CD1c-positive myeloid dendritic cell (primary cell): ENCODE results near the gene EIF4G3.
A peak's percentile ranks its signal among the peaks of the same experiment; 100 is the strongest.
"Not testable (repeated sequence)": the region's sequence is repeated elsewhere in the genome, so short reads cannot be mapped to it uniquely, and the experiment has no call there.

Experiments used
- DNase-seq: peaks from one replicate; pipeline ENCODE4 v3.0.0-alpha.2; 2016; ENCODE audit errors: extremely low spot score

Gene EIF4G3

GRCh38 chr1:20935717-20936116 is 241.0 kb downstream of the EIF4G3 start:
- no peak for DNase-seq

- DNase-seq, result peak; percentile 5
Observed at GRCh38 chr1:20932437-20932977, 244.2 kb downstream of the EIF4G3 start.

GRCh38 chr1:20931930-20932436 is 244.7 kb downstream of the EIF4G3 start:
- DNase-seq, result no peak

GRCh38 chr1:20930427-20930826 is 246.3 kb downstream of the EIF4G3 start:
- DNase-seq, result no peak

- peak; percentile 24 for DNase-seq
Observed at GRCh38 chr1:20928146-20928545, 248.6 kb downstream of the EIF4G3 start.

- no peak for DNase-seq
Observed at GRCh38 chr1:20921285-20921684, 255.4 kb downstream of the EIF4G3 start.

- DNase-seq, result no peak
Observed at GRCh38 chr1:20913242-20913641, 263.5 kb downstream of the EIF4G3 start.

- not testable (repeated sequence) for DNase-seq
Observed at GRCh38 chr1:20907526-20907925, 269.2 kb downstream of the EIF4G3 start.

- DNase-seq, result no peak
Observed at GRCh38 chr1:20903437-20903836, 273.3 kb downstream of the EIF4G3 start.

- no peak for DNase-seq
Observed at GRCh38 chr1:20900056-20900455, 276.6 kb downstream of the EIF4G3 start.

GRCh38 chr1:20899154-20899972 is 277.3 kb downstream of the EIF4G3 start:
- DNase-seq, result no peak

GRCh38 chr1:20896826-20897225 is 279.9 kb downstream of the EIF4G3 start:
- no peak for DNase-seq

- DNase-seq, result no peak
Observed at GRCh38 chr1:20893931-20894330, 282.8 kb downstream of the EIF4G3 start.

- DNase-seq, result no peak
Observed at GRCh38 chr1:20891091-20891490, 285.6 kb downstream of the EIF4G3 start.

- no peak for DNase-seq
Observed at GRCh38 chr1:20887246-20887645, 289.5 kb downstream of the EIF4G3 start.

GRCh38 chr1:20885121-20885520 is 291.6 kb downstream of the EIF4G3 start:
- no peak for DNase-seq

- no peak for DNase-seq
Observed at GRCh38 chr1:20884513-20884912, 292.2 kb downstream of the EIF4G3 start.

- DNase-seq, result no peak
Observed at GRCh38 chr1:20883766-20884165, 292.9 kb downstream of the EIF4G3 start.

- no peak for DNase-seq
Observed at GRCh38 chr1:20882837-20883236, 293.9 kb downstream of the EIF4G3 start.

- DNase-seq, result no peak
Observed at GRCh38 chr1:20878799-20879198, 297.9 kb downstream of the EIF4G3 start.

- no peak for DNase-seq
Observed at GRCh38 chr1:20875198-20875973, 301.3 kb downstream of the EIF4G3 start.

- no peak for DNase-seq
Observed at GRCh38 chr1:20873311-20873710, 303.4 kb downstream of the EIF4G3 start.

GRCh38 chr1:20871419-20871818 is 305.3 kb downstream of the EIF4G3 start:
- DNase-seq, result no peak
